D341Med (cell line): ENCODE data around the gene HSD17B12.
A peak's percentile ranks its signal among the peaks of the same experiment; 100 is the strongest.

Source experiments
- DNase-seq: peaks from one replicate; pipeline ENCODE4 v3.0.0; 2012; ENCODE audit warnings: low spot score

HSD17B12 gene

GRCh38 chr11:43688394-43688793 lies 7.9 kb downstream of the HSD17B12 start:
- DNase-seq: no peak

GRCh38 chr11:43689167-43689566 lies 8.6 kb downstream of the HSD17B12 start:
- DNase-seq: no peak

DNA sequence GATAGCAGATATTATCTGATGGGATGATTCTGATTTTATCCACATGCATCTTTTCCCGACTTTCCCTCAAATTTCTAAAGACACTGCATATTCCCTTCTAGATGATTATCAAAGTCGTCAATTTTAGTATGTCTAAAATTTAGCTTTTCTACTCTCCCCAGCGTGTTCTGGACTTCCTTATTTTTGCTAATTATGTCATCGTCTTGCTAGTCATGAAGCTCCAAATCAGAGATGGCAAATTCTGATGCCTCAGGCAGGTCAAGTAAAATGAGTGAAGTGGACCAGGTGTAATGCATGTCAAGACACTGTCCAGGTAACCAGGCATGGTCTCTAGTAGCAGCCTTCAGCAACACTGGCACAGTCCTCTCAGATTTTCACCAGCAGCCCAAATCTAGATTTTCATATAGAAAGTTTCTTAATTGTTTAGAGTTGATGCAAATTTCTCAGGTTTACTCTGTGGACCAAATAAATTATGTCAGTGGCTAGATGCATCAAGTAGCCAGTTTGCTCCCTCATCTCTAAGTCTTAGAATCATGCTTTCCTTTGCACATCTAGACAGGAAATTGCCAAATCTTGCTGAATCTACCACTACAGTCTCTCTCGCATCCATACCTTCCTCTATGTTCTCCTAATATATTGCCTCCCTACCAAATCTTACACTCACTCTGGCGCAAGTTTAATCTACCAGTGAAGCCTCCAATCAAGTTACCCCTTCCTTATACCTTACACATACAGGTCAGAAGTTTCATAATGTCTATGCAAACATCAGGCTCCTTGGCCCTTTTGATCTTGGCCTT lies 10.6 kb downstream of the HSD17B12 start:
- DNase-seq: no peak

DNA sequence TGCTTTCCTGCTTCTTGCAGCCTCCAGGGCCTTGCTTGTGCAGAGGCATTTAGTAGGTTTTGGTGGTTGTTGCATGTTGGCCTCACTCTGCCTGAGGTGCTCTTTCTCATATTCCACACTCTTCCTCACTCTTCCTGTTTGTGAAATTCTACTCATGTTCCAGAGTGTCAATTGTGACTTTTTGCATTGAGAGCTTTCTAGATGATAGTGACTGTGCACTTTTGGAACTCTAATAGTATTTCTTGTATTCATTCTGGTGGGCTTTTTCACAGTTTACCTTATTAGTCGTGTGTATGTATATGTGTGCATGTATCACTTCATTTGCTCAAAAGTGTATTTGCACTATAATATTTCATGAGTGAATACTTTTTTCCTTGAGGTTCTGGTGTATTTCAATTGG lies 11.3 kb downstream of the HSD17B12 start:
- DNase-seq: no peak

- no peak for DNase-seq
Measured at GRCh38 chr11:43693069-43693468, 12.5 kb downstream of the HSD17B12 start.

DNA sequence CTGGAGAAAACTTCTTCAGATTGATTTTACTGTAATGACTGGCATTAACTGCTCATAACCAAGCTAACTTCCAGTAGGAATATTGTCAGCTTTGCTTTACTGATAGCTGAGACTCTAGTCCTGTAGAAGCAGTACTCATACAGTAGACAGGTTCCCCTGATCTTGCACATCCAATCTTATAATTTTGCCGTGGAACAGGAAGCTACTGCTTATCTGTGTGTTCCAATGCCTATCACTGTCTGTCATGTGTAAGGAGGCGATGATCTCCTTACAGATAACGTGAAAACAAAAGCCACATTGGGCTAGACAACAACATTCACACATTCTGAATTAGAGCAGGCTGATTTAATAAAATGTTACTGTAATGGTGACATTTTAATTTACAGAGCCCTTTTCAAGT lies 13.2 kb downstream of the HSD17B12 start:
- DNase-seq: no peak

GRCh38 chr11:43694477-43694876 lies 13.9 kb downstream of the HSD17B12 start:
- DNase-seq: no peak

DNA sequence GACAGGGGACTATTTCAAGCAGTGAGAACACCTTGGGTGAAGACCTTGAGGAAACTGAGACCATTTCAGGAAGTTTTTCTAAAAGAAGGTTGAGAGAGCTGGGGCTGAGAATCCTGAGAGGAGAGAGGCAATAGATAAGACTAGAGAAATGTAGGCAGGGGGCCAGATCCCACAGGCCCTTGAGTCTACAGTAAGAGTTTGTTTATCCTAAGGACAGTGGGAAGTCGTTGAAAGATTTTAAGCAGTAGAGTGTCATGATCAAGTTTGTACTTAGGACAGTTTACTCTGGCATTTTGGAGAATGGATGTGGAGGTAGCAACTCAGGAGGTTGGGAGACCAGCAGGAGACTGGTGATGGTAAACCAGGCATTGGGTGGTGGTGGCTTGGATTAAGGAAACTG lies 17.1 kb downstream of the HSD17B12 start:
- no peak for DNase-seq

- no peak for DNase-seq
Measured at GRCh38 chr11:43699870-43700269, 19.3 kb downstream of the HSD17B12 start.

- DNase-seq: no peak
Measured at GRCh38 chr11:43706631-43707030, 26.1 kb downstream of the HSD17B12 start.

DNA sequence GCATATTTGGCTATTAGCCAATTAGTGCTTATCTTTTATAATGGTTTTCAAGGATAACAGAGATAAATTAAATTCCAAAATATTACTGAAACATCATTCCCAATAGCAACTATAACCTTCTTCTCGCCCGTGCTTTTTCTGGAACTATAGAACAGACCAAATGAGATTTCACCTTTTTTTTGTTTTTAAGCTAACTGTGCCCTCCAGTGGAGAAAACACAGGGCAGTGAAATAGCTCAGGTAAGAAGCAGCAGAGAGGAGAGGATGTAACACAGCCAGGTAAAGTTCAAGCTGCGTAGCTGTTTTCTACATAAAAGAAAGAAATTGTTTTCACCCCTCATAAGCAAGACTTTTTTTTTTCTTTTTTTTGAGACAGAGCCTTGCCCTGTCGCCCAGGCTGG lies 28.2 kb downstream of the HSD17B12 start:
- peak; percentile 23 for DNase-seq

DNA sequence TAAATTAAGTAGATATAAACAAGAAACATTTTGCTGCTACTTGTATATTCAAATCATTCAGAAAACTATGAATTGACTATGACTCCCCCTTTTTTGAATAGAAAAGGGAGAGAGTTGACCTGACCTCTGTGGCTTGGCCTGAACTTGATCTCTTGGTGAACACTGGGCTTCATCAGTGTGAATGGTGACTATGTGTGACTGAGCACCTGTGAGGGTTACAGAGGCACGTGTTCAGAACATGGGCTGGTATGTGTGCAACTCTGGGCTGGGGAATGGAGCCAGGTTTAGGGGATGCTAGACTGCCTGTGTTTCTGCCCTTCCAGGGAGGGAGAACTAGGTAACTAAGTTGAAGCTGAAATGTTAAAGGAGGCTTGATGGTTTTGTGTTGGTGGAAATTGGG lies 29.2 kb downstream of the HSD17B12 start:
- no peak for DNase-seq

DNA sequence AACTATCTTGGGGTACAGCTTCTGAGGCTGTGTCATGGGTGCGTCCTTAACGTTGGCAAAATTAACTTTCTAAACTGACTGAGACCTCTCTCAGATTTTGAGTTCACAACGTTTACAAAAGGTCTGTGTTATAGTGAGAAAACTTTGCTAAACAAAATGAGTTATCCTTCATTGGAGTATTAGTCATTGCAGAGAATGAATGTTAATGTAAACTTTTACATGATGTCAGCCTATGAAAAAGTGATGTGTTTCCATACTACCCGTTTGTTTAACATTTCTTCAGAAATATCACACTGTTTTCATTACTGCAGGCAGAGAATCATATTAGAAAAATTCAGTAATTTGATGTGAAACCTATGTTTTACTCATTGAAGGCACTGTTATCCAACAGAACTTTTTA lies 32.1 kb downstream of the HSD17B12 start:
- DNase-seq: no peak

GRCh38 chr11:43718373-43718772 lies 37.8 kb downstream of the HSD17B12 start:
- no peak for DNase-seq

- no peak for DNase-seq
Measured at GRCh38 chr11:43723617-43724016, 43.1 kb downstream of the HSD17B12 start.

GRCh38 chr11:43732225-43732624 lies 51.7 kb downstream of the HSD17B12 start:
- no peak for DNase-seq

GRCh38 chr11:43734256-43734655 lies 53.7 kb downstream of the HSD17B12 start:
- DNase-seq: no peak

GRCh38 chr11:43735115-43735514 lies 54.6 kb downstream of the HSD17B12 start:
- DNase-seq: no peak

- peak; percentile 29 for DNase-seq
Measured at GRCh38 chr11:43735961-43736360, 55.4 kb downstream of the HSD17B12 start.

- peak; percentile 48 for DNase-seq
Measured at GRCh38 chr11:43736502-43737200, 56.1 kb downstream of the HSD17B12 start.

GRCh38 chr11:43737201-43737590 lies 56.7 kb downstream of the HSD17B12 start:
- DNase-seq: no peak

GRCh38 chr11:43738600-43739409 lies 58.3 kb downstream of the HSD17B12 start:
- no peak for DNase-seq

DNA sequence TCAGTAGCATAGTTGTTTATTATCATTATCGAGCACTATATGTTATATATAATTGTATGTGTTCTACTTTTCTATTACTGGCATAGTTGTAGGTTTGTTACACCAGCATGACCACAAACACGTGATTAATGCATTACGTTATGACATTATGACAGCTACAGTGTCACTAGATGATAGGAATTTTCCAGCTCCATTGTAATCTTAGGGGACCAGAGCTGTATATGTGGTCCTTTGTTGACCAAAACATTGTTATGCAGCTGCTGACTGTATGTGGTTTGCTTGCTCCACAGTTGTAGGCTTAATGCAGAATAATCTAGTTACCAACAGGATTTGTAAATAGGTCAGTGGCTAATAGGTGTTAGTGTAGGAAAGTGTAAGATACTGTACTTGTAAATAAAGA lies 66.1 kb downstream of the HSD17B12 start:
- no peak for DNase-seq
